H9 (cell line): ENCODE results near the gene RMC1. TPM values are rescaled to one million over a fixed set of nuclear protein-coding genes. Genes with fewer than 3 reads are reported as not detected.

Source experiments
- DNase-seq: peaks from one replicate; pipeline ENCODE4 v3.0.0-alpha.2; 2017
- H2AFZ ChIP-seq: one replicate; pipeline ENCODE4 v1.6.1; 2013; ENCODE audit warnings: mild to moderate bottlenecking, low read length, control low read depth, moderate library complexity
- H2AK5ac ChIP-seq: 2 replicates; pipeline ENCODE4 v1.6.1; 2013; ENCODE audit warnings: low read length, control low read depth, mixed read lengths; ENCODE audit not compliant: insufficient read length
- H2BK120ac ChIP-seq: one replicate; pipeline ENCODE4 v1.6.1; 2013; ENCODE audit warnings: low read depth, mild to moderate bottlenecking, low read length, control low read depth, inconsistent platforms; ENCODE audit not compliant: poor library complexity, severe bottlenecking
- H2BK12ac ChIP-seq: 2 replicates; pipeline ENCODE4 v1.6.1; 2013; ENCODE audit warnings: low read length, control low read depth, mixed read lengths, low read depth; ENCODE audit not compliant: insufficient read length
- H2BK15ac ChIP-seq: 2 replicates; pipeline ENCODE4 v1.6.1; 2013; ENCODE audit warnings: low read depth, low read length, control low read depth
- H2BK20ac ChIP-seq: one replicate; pipeline ENCODE4 v1.6.1; 2013; ENCODE audit warnings: low read depth, mild to moderate bottlenecking, low read length, control low read depth, inconsistent platforms; ENCODE audit not compliant: poor library complexity, severe bottlenecking
- H2BK5ac ChIP-seq: 2 replicates; pipeline ENCODE4 v1.6.1; 2013; ENCODE audit warnings: low read length, control low read depth, mixed read lengths; ENCODE audit not compliant: insufficient read length
- H3K14ac ChIP-seq: 2 replicates; pipeline ENCODE4 v1.6.1; 2013; ENCODE audit warnings: low read length, control low read depth; ENCODE audit not compliant: insufficient read depth
- H3K18ac ChIP-seq: 2 replicates; pipeline ENCODE4 v1.6.1; 2013; ENCODE audit warnings: low read depth, mild to moderate bottlenecking, mixed read lengths, low read length, control low read depth; ENCODE audit not compliant: insufficient read length
- H3K23ac ChIP-seq: 2 replicates; pipeline ENCODE4 v1.6.1; 2013; ENCODE audit warnings: low read length, control low read depth, mixed read lengths, low read depth; ENCODE audit not compliant: insufficient read length
- H3K23me2 ChIP-seq: 2 replicates; pipeline ENCODE4 v1.6.1; 2013; ENCODE audit warnings: low read depth, mild to moderate bottlenecking, mixed read lengths, low read length, control low read depth; ENCODE audit not compliant: insufficient read length, poor library complexity, severe bottlenecking
- H3K27ac ChIP-seq: 2 replicates; pipeline ENCODE4 v1.5.1; 2013; ENCODE audit warnings: low read length, control low read depth, mixed read lengths, low read depth; ENCODE audit not compliant: insufficient read length
- H3K27me3 ChIP-seq: 2 replicates; pipeline ENCODE4 v1.6.1; 2013; ENCODE audit warnings: low read length, control low read depth, inconsistent platforms; ENCODE audit not compliant: insufficient read depth
- H3K4ac ChIP-seq: 2 replicates; pipeline ENCODE4 v1.6.1; 2013; ENCODE audit warnings: low read depth, mild to moderate bottlenecking, control low read depth, inconsistent platforms, low read length, moderate library complexity
- H3K4me1 ChIP-seq: 2 replicates; pipeline ENCODE4 v1.6.1; 2013; ENCODE audit warnings: low read length, control low read depth, inconsistent platforms; ENCODE audit not compliant: insufficient read depth
- H3K4me2 ChIP-seq: 2 replicates; pipeline ENCODE4 v1.6.1; 2013; ENCODE audit warnings: low read length, control low read depth, mixed read lengths; ENCODE audit not compliant: insufficient read length, insufficient read depth
- H3K56ac ChIP-seq: 2 replicates; pipeline ENCODE4 v1.6.1; 2013; ENCODE audit warnings: low read depth, mild to moderate bottlenecking, mixed read lengths, low read length, control low read depth; ENCODE audit not compliant: insufficient read length
- H3K79me1 ChIP-seq: 2 replicates; pipeline ENCODE4 v1.6.1; 2013; ENCODE audit warnings: low read depth, mild to moderate bottlenecking, moderate library complexity, low read length, control low read depth, inconsistent platforms; ENCODE audit not compliant: insufficient read depth, poor library complexity, severe bottlenecking
- H3K79me2 ChIP-seq: 2 replicates; pipeline ENCODE4 v1.6.1; 2013; ENCODE audit warnings: low read length, control low read depth, inconsistent platforms; ENCODE audit not compliant: insufficient read depth
- H3K9ac ChIP-seq: 2 replicates; pipeline ENCODE4 v1.6.1; 2013; ENCODE audit warnings: low read length, control low read depth, mixed read lengths; ENCODE audit not compliant: insufficient read length; ENCODE audit errors: extremely low read depth
- H3K9me3 ChIP-seq: one replicate; pipeline ENCODE4 v1.6.1; 2013; ENCODE audit warnings: low read depth, low read length, inconsistent platforms; ENCODE audit not compliant: control insufficient read depth
- H3T11ph ChIP-seq: one replicate; pipeline ENCODE4 v1.6.1; 2013; ENCODE audit warnings: mild to moderate bottlenecking, low read length, control low read depth, inconsistent platforms
- H4K20me1 ChIP-seq: one replicate; pipeline ENCODE4 v1.6.1; 2013; ENCODE audit not compliant: control insufficient read depth, insufficient read length, insufficient read depth
- H4K5ac ChIP-seq: 2 replicates; pipeline ENCODE4 v1.6.1; 2013; ENCODE audit warnings: low read depth, mild to moderate bottlenecking, mixed read lengths, low read length, control low read depth; ENCODE audit not compliant: insufficient read length
- H4K8ac ChIP-seq: replicated peaks from 2 replicates; pipeline ENCODE4 v1.6.1; 2013; ENCODE audit warnings: low read length, control low read depth, mixed read lengths, low read depth; ENCODE audit not compliant: insufficient read length
- H4K91ac ChIP-seq: 2 replicates; pipeline ENCODE4 v1.6.1; 2013; ENCODE audit warnings: low read depth, mild to moderate bottlenecking, moderate library complexity, mixed read lengths, low read length, control low read depth; ENCODE audit not compliant: insufficient read length
- H3K27ac Mint-ChIP-seq, 3 experiments: 2 replicates in 2 of 3; 3 replicates in 1 of 3; pipeline ENCODE4 v1.8.0; 2020 to 2021; ENCODE audit warnings: mixed read lengths in 3 of 3, mild to moderate bottlenecking in 1 of 3, moderate library complexity in 1 of 3
- H3K27me3 Mint-ChIP-seq: 2 replicates; pipeline ENCODE4 v1.8.0; 2021; ENCODE audit warnings: low read depth, mild to moderate bottlenecking, moderate library complexity, mixed read lengths
- H3K36me3 Mint-ChIP-seq, 3 experiments: 2 replicates in 2 of 3; 3 replicates in 1 of 3; pipeline ENCODE4 v1.8.0; 2020 to 2021; ENCODE audit warnings: low read depth in 3 of 3, mixed read lengths in 3 of 3; ENCODE audit not compliant: insufficient read depth in 1 of 3
- H3K4me1 Mint-ChIP-seq, 2 experiments: 2 replicates each; pipeline ENCODE4 v1.8.0; 2020; ENCODE audit warnings: mixed read lengths in 2 of 2
- H3K4me3 Mint-ChIP-seq, 2 experiments: 2 replicates in 1 of 2; 3 replicates in 1 of 2; pipeline ENCODE4 v1.8.0; 2020 to 2021; ENCODE audit warnings: mild to moderate bottlenecking in 2 of 2, mixed read lengths in 2 of 2, moderate library complexity in 1 of 2
- H3K9me3 Mint-ChIP-seq, 2 experiments: 2 replicates in 1 of 2; 3 replicates in 1 of 2; pipeline ENCODE4 v1.8.0; 2020; ENCODE audit warnings: mild to moderate bottlenecking in 2 of 2, mixed read lengths in 2 of 2, moderate library complexity in 1 of 2
- WGBS: extraction: QIAGEN DNeasy Blood & Tissue Kit; methylation state at CpG from one replicate; pipeline ENCODE4 v1.1.7; 2013; ENCODE audit warnings: missing lambda C conversion rate, low lambda C conversion rate, mixed read lengths; ENCODE audit not compliant: insufficient read length; ENCODE audit errors: extremely low coverage; 5-methylcytosine and 5-hydroxymethylcytosine counted together
- total RNA-seq: library from RNA; stranded (reverse); gene quantifications from 2 replicates; pipeline ENCODE4 v1.2.1, GENCODE V29; 2021
- TF ChIP-seq, protein P1 (sequence below): fragments of 200-600 bp; sonication (generic); conservative IDR thresholded peaks from 3 replicates; pipeline ENCODE4 v1.8.0; 2021; ENCODE audit warnings: antibody characterized with exemption, mild to moderate bottlenecking

The RMC1 gene
- total RNA-seq, 1 experiment from 2014 or later: 21.3 TPM

DNA sequence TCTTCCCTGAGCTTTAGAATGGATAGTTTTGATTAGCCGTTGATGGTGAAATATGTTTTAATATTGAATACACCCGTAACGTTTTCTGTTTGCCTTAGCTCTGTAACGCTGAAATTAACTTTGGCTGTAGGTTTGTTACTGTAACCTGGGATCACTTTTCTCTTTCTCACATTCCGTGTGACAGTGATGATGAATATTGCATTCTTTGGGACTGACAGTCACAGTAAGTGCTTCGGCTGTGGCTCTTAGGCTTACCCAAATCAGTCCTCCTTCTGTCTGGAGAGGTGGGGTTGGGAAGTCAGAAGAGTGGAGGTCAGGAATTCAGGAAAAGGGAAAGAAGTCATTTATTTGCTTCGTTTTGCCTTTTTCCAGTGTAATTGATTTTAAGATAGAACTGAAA, 18.0 kb downstream of the RMC1 start:
- Mint-ChIP-seq H3K4me1 (0 out of 4 replicates have a peak, but pooled peaks cover 0 to 3% of the 10 kb centered on the region in 2 experiments), H3K27ac (no peak overlapping the region), H3K4me3 (no peak overlapping the region), H3K27me3 (no peaks in the 10 kb centered on the region), H3K36me3 (peaks cover 17 to 79% (median 60%) of the 10 kb centered on the region in 3 experiments; a peak in 6 of 7 replicates), H3K9me3 (no peaks in the 10 kb centered on the region)
- Histone ChIP-seq H3K79me1 (no peaks in the 10 kb centered on the region), H3K27ac (no peak overlapping the region), H3K14ac (no peak overlapping the region), H3K23ac (no peak overlapping the region), H3K9ac (no peak overlapping the region), H4K91ac (no peak overlapping the region), H3K56ac (no peak overlapping the region), H3T11ph (no peak overlapping the region), H2AFZ (no peak overlapping the region), H2BK5ac (no peak overlapping the region), H3K79me2 (no peaks in the 10 kb centered on the region), H3K9me3 (no peaks in the 10 kb centered on the region), H2BK120ac (no peak overlapping the region), H3K4me2 (no peak overlapping the region), H2BK20ac (no peak overlapping the region), H2BK12ac (no peak overlapping the region), H4K5ac (no peak overlapping the region), H3K18ac (no peak overlapping the region), H4K8ac (no peak overlapping the region), H3K4me1 (no peaks in the 10 kb centered on the region), H2BK15ac (no peak overlapping the region), H3K23me2 (no peaks in the 10 kb centered on the region), H2AK5ac (no peak overlapping the region), H4K20me1 (no peaks in the 10 kb centered on the region), H3K4ac (no peak overlapping the region), H3K27me3 (no peaks in the 10 kb centered on the region)
- TF ChIP-seq, protein P1, sequence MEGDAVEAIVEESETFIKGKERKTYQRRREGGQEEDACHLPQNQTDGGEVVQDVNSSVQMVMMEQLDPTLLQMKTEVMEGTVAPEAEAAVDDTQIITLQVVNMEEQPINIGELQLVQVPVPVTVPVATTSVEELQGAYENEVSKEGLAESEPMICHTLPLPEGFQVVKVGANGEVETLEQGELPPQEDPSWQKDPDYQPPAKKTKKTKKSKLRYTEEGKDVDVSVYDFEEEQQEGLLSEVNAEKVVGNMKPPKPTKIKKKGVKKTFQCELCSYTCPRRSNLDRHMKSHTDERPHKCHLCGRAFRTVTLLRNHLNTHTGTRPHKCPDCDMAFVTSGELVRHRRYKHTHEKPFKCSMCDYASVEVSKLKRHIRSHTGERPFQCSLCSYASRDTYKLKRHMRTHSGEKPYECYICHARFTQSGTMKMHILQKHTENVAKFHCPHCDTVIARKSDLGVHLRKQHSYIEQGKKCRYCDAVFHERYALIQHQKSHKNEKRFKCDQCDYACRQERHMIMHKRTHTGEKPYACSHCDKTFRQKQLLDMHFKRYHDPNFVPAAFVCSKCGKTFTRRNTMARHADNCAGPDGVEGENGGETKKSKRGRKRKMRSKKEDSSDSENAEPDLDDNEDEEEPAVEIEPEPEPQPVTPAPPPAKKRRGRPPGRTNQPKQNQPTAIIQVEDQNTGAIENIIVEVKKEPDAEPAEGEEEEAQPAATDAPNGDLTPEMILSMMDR: no peak
- no CpG with 5 or more reads among the region's 7 CpGs for WGBS
- DNase-seq: no peak
